Stimulated activated CD8-positive, alpha-beta memory T cell treated with anti-CD3 and anti-CD28 coated beads, Interleukin-4, amount 100 ng/mL, for 1 hour (primary cell): ENCODE results near the gene GOLGA6B.
"Not testable (repeated sequence)": the region's sequence is repeated elsewhere in the genome, so short reads cannot be mapped to it uniquely, and the experiment has no call there.

Source experiments
- DNase-seq, 2 donors: peaks; one replicate each; pipeline ENCODE4 v3.0.0-alpha.2; 2020; ENCODE audit warnings: low read depth in 2 of 2, low spot score in 1 of 2

Gene GOLGA6B

DNA sequence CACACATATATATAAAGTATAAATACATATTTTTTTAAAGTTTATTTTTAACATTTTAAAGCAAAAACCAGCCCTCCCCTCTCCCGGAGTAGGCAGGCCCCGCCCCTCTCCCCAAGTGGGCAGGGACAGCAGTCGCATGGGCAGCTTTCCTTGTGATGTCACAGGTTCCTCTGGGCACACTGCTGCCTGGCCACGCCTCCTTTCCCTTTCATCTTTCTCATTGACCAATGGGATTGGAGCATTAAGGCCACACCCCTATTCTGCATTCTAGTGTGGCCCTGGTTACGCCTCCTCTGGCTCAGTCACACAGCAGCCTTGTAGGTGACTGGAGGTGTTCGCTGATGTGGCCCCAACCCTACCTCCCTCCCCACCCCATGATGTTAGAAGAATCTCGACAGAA is at the start of gene GOLGA6B:
Gene GOLGA6B (plus strand): TSS at position 301 of the 400 bp plus-strand sequence. CDS start 41 bp downstream, at position 342.
- DNase-seq = not testable (repeated sequence)

GRCh38 chr15:72604794-72605193 is 49.7 kb upstream of the GOLGA6B start:
- DNase-seq = no peak

DNA sequence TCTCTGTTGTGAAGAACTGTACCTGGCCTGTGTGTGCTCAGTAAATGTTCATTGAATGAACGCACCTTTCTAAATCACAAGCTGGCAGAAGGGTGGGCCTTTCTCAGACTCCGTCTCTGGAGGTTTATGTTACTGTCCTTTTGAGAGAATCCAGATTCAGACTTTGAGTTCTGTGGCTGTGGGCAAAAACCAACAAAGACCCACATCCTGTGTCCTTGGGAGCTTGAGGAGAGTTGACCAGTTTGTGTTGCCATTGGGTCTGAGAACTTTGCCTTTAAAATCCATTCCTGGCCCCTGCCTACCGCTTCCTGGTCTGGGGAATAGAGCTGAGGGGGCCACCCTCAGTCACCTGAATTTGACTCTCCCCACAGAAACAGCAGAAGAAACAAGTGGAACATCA is 46.4 kb upstream of the GOLGA6B start:
- DNase-seq = not testable (repeated sequence)

- no peak for DNase-seq
These were observed 44.6 kb upstream of the GOLGA6B start for GRCh38 chr15:72609862-72610261.

DNA sequence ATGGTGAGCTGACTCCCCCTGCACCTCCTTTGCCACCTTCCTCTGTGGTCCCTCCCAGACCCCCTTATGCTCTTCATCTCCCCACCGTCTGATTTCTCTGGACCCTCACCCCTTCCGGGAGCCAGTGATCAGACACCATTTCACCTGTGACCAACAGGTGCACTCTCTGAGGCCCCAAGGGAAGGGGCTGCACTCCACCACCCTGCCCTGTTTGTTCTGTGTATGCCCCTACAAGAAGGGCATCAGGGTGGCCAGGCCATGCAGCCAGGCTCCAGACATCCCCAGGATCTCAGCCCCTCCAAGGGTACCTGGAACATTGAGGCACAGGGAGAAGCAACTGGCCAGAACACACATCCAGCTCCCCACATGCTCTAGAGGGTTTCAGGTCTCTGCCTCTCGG is 42.2 kb upstream of the GOLGA6B start:
- not testable (repeated sequence) for DNase-seq

DNA sequence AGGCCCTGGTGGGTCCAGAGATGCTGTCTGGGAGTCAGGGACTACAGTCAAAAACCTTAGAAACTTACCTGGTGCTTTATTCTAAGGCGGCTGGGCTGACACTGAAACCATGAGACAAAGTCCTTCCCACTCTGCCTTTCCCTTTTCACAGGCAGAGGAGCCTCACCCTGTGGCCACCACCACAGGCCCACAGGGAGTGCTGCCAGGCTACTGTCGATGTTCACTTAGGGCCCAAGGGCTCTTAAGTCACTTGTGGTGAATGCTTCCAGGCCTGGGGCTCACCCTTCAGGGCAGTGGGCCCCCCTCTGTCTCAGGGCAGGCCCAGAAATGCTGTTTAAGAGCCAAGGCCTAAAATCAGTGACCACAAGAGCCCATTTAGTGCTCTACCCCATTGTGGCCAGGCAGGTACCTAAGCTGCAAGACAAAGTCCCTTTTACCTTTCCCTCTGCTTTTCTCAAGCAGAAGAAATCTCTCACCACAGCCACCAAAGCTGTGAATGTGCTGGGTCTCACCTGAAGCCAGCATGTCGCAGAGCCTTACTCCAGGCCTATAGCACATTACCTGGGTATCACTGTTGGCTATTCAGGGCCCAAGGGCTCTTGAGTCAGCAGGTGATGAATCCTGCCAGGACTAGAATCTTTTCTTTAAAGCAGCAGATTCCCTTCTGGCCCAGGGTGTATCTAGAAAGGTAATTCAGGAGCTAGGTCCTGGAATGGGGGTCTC is 39.5 kb upstream of the GOLGA6B start:
- no peak for DNase-seq

DNA sequence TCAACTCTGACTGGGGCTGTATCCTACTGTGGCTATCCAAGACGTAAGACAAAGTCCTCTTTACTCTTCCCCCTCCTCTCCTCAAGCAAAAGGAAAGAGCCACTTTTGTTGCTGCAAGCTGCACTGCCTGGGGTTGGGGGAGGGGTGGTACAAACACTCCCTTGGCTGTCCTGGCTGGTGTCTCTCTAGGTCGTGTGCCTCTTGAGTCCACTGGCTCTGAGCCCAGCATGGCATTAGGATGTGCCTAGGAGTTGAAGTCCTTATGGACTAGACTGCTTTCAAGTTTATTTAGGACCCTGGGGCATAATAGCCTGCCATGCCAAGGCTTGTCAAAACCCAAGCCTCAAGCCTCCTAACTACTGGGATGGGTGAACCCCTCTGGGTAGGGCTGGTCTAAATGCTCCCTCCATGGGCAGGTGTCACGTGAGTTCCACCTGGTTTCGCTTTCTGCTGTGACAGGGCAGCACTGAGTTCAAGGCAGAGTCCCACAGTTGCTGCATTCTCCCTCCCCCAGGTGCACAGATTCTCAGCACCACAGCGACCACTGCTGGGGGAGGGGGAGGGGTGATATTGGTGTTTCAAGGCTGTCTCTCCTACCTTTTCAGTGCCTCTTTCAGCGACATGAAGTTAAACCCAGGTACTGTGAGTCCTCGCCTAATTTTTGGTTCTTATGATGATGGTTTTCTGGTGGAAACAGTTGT is 38.8 kb upstream of the GOLGA6B start:
- not testable (repeated sequence) for DNase-seq

DNA sequence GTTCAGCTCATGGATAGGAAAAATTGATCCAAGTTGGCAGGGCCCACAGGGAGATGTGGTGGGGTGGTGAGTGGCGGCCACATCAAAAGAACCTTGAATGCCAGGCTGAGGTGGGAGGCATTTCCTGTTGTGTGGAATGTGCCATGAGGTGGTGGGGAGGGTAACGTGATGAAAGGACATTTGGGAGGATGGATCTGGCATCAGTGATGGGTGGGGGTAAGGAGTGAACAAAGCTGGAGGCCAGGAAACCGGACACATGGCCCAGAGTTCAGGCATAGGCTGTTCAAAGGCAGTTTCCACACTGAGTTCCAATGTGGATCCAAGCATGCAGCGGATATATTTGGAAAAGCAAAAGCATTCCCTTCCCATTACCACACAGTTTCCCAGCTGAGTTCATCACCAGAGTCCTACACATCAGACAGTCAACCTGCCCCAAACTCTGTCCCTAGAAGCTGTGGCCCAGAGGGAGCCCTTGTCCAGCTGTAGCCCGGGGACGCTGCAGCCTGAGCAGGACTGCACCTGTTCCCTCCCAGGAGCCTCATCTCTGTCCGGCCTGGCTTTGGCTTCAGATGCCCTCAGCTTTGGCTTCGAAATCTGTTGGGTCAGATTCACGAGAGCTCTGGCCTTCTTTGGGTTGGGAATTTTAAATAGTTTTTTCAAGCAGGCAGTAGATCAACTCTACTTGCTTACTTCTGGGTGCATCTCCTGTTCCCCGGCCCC is 37.8 kb upstream of the GOLGA6B start:
- no peak for DNase-seq

DNA sequence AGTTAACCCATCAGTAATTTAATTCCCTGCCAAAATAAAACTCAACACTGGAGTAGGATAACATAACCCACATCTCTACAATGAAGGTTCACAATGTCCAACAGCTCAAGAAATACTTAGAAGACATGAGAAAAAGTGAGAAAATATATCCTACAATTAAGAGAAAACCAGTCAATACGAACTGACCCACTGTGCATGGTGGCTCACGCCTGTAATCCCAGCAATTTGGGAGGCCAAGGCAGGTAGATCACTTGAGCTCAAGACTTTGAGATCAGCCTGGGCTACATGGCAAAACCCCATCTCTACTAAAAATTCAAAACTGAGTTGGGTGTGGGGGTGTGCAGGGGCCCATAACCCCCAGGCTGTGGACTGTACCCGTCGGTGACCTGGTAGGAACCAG is 30.6 kb upstream of the GOLGA6B start:
- not testable (repeated sequence) for DNase-seq

DNA sequence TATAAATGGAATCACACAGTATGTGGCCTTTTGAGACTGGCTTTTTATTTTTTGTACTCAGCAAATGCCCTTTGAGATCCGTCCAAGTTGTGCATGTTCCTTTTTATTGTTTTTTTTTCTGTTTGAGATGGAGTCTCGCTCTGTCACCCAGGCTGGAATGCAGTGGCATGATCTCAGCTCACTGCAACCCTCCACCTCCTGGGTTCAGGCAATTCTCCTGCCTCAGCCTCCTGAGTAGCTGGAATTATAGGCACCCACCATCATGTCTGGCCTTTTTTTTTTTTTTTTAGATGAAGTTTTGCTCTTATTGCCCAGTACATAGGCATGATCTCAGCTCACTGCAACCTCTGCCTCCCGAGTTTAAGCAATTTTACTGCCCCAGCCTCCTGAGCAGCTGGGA is 28.3 kb upstream of the GOLGA6B start:
- DNase-seq = not testable (repeated sequence)

GRCh38 chr15:72628249-72629067 is 26.0 kb upstream of the GOLGA6B start:
- DNase-seq = not testable (repeated sequence)

DNA sequence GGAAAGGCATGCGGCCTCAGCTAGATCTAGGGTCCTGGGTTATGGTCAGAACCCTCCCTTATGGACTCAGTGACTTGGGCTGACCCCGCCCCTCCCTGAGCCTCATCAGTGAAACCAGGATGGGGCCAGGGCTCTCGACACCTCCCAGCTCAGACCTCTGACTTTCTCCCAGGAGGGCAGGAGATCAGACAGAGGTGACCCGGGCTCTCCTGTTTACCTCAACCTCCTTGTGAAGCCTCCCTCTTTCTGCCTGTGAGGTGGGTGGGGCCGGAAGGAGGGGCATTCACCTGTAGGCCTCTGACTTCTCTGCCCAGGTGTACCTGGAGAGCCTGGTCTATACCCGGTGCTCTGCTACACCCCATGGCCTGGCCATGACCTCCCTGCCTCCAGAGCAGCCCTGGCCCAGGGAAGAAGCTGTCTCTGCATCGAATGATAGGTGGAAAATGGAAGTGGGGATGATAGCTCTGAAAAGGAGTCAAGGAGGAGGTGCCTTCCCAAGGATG is 25.4 kb upstream of the GOLGA6B start:
- DNase-seq = not testable (repeated sequence)

DNA sequence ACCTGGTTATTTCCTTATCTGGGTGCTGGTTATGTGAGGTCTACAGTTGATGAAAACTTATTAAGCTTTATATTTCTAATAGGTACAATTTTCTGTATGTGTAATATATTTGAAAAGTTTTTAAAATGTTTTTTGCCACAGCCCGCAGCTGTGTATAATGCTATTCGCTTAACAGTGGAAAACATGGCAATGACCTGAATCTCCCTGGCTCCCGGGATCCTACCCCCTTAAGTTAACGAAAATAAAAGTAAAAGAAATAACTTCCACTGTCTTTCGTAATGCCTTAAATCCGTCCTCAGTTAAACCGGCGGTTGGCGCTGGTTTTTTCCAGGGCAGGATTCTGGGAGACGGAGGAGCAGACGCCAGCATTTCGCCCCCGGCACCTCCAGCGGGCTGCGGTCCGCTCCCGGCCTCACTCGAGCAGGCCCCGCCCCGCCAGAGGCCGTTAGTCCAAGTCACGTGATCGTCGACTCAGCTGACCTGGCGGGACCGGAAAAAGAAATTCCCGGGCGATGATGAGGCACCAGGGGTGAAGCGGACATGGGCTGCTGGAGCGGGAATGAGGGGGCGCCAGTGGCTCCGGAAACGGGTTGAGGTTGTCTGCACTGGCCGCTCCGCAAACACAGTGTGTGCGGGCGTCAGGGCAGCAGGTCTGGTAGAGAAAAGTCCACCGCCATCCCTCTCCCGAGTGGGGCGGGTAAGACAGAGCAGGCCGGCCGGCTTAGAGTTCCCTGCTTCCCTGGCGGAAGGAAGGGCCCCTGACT is 17.8 kb upstream of the GOLGA6B start:
- peak in 1 of 2 donors; percentile 26 for DNase-seq

GRCh38 chr15:72639759-72640483 is 14.6 kb upstream of the GOLGA6B start:
- not testable (repeated sequence) for DNase-seq

GRCh38 chr15:72642271-72642670 is 12.2 kb upstream of the GOLGA6B start:
- not testable (repeated sequence) for DNase-seq

DNA sequence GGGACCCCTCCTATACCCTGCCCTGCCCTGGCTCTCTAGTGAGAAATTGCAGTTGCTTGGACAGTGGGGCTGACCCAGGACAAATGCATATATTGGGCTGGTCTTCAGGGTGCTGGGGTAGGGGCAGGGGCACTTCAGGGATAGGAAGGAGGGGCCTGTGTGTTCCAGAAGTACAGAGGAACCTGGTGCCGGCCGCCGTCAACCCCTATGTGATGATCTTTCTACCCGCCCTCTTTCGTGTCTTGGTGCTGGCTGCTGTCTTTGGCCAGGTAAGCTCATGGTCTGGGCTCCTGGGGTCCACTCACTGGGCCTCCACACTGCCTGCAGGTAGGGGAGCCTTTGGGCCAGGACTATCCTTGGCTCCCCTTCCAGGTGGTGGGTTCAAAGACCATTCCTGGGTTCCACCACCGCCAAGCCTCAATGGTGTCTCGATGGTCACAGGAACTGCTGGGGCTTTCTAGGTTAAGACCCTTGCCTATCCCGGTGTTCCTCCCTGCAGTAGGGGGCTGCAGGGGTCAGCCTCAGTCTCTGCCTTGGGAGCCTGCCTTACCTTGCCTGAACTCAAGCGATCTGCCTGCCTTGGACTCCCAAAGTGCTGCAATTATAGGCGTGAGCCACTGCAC is 5.8 kb upstream of the GOLGA6B start:
- DNase-seq = not testable (repeated sequence)

GRCh38 chr15:72656014-72656413 is 1.5 kb downstream of the GOLGA6B start:
- not testable (repeated sequence) for DNase-seq

GRCh38 chr15:72661081-72661480 is 6.6 kb downstream of the GOLGA6B start:
- DNase-seq = not testable (repeated sequence)

DNA sequence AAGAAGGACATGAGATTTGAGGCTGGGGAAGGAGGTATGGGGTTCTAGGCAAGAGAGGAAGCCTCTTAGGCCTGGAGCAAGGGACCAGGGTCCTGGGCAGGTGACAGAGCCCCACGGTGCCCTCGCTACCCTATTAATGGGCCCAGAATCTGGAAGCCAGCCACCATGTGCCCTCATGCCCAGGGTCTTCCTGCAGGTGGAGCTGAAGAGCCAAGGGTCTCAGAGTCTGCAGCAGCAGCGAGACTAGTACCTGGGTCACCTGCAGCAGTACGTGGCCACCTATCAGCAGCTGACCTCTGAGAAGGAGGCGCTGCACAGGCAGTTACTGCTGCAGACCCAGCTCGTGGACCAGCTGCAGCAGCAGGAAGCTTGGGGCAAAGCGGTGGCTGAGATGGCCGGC is 9.4 kb downstream of the GOLGA6B start:
- DNase-seq = not testable (repeated sequence)
